Frontal cortex (tissue), 4 donors: Measurements from ENCODE around the gene SLC6A2. TPM values are rescaled to one million over a fixed set of nuclear protein-coding genes. Genes with fewer than 3 reads are reported as not detected.
"Not testable (repeated sequence)": the region's sequence is repeated elsewhere in the genome, so short reads cannot be mapped to it uniquely, and the experiment has no call there.

Experiments used
- DNase-seq, 2 donors: peaks; one replicate each; pipeline ENCODE4 v3.0.0; 2012; ENCODE audit warnings: low spot score in 2 of 2
- FAIRE-seq: peaks from 2 replicates; lab custom pipeline; 2012; peaks lifted over from hg19 to GRCh38; lab: Jason Lieb, UNC
- total RNA-seq: library from RNA; depleted of rRNA; stranded (reverse); fragments of >200 nt; gene quantifications from one replicate; pipeline ENCODE4 v1.2.3, GENCODE V29; 2014
- donor health status: control.
- donor health status: control.
- donor health status: control.

The SLC6A2 gene
- under 0.01 TPM for total RNA-seq

- FAIRE-seq = no peak
- peak in 1 of 2 donors; percentile 30 for DNase-seq
These were observed at the start of gene SLC6A2 for GRCh38 chr16:55655897-55656681. TSS of gene SLC6A2 (plus strand) at chr16:55655988. CDS start at chr16:55656695, 707 bp downstream.

- FAIRE-seq (no peak), DNase-seq (no peak)
These were observed 42.0 kb upstream of the SLC6A2 start for GRCh38 chr16:55613613-55614335.

- FAIRE-seq = no peak
These were observed 40.7 kb upstream of the SLC6A2 start for GRCh38 chr16:55615071-55615470.

DNA sequence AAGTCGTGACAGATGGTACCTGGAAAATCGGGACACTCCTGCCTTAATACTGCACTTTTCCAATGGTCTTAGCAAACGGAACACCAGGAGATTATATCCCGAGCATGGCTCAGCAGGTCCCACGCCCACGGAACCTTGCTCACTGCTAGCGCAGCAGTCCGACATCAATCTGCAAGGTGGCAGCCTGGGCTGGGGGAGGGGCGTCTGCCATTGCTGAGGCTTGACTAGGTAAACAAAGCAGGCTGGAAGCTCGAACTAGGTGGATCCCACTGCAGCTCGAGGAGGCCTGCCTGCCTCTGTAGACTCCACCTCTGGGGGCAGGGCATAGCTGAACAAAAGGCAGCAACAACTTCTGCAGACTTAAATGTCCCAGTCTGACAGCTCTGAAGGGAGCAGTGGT is 40.1 kb upstream of the SLC6A2 start:
- FAIRE-seq, DNase-seq: not testable (repeated sequence)

More at GRCh38 chr16:55615071-55615470, 40.7 kb upstream of the SLC6A2 start:
- DNase-seq = no peak

- no peak for DNase-seq
- FAIRE-seq = no peak
These were observed 34.0 kb upstream of the SLC6A2 start for GRCh38 chr16:55621771-55622170.

- no peak for DNase-seq
- no peak for FAIRE-seq
These were observed 33.5 kb upstream of the SLC6A2 start for GRCh38 chr16:55622272-55622671.

DNA sequence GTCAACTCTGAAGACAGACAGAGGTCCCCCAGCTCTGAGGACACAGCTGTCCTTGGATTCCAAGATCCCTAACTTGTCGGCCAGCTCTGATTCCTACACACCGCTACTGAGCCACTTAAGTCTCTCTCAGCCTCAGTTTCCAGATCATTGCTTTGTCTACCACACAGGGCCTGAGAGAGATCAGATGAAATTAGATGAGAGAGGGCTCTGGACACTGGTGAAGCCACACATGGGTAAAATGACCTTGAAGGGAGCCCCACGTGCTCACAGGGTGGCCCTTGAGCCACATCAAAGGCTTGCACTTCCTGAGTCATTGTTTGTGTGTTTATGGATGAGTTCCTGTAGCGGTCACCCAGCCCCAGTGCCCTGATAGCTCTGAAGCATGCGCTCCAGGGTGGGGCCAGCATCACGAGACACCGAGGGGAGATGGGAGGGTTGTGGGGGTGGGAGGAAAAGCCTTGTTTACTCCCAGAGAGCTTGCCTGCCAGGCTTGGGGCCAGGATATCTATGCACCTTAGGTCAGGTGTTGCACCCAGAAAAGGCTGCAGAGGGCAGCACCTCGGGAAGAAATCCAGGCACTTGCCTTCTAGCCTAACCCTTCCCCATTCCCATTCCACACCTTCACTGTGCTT is 32.7 kb upstream of the SLC6A2 start:
- no peak for DNase-seq
- no peak for FAIRE-seq

DNA sequence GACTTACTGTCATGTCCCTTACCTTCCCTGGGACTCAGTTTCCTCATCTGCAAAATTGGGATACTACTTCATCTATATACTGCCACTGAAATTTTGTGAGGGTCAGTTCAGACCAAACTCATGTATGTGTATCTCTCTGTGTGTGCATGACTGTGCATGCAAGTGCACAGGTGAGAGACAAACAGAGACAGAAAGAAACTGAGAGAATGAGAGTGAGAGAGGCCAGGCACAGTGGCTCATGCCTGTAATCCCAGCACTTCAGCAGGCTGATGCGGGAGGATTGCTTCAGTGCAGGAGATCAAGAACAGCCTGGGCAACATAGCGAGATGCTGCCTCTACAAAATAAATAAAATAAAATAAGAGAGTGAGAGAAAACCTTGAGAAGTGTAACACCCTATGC is 32.1 kb upstream of the SLC6A2 start:
- FAIRE-seq = no peak
- no peak for DNase-seq

DNA sequence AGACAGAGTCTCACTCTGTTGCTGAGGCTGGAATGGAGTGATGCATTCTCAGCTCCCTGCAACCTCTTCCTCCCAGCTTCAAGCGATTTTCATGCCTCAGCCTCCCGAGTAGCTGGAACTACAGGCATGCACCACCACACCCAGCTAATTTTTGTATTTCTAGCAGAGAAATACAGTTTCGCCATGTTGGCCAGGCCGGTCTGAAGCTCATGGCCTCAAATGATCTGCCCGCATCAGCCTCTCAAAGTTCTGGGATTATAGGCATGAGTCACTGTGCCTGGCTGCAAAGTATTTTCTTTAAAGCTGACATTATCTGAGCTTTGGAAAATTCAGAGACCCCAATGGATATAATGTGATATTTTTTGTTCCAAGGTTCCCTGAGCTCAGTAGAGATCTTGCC is 31.1 kb upstream of the SLC6A2 start:
- DNase-seq (no peak), FAIRE-seq (no peak)

DNA sequence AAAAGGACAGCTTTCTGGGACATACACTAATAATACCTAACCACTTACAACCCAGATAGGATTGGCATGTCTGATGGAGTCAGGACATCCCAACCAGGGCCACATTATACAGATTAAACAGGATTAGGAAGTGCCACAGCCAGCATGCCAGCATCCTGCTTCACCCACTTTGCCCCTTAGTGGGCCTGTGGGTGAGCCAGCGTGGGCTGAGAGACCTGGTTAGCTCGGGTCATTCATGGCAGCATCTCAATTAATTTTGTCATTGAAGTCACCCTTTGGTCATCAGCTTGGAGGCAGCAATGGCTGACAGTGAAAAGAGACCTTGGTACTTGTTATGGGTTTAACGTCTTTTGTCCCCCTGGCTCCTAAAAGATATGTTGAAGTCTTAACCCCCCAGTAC is 29.9 kb upstream of the SLC6A2 start:
- DNase-seq = no peak
- no peak for FAIRE-seq

GRCh38 chr16:55628306-55628968 is 27.4 kb upstream of the SLC6A2 start:
- no peak for FAIRE-seq

DNA sequence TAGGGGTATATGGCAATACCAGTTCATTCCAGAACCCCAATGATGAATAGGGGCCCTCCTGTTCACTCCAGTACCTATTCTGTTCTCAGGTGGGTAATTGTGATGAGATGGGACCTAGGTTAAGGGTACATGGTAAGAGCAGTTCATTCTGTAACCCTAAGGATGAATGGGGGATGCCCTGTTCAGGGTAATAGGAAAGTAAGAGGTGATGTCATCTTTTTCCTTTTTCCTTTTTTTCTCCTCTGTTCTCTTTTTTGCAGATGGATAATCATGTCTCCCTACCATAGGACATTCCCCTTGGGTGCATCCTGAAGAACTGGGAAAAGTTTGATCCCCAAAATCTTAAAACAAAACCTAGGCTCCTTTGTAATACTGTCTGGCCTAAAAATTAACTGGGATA is 25.0 kb upstream of the SLC6A2 start:
- FAIRE-seq = no peak
- DNase-seq = no peak

More at GRCh38 chr16:55628306-55628968, 27.4 kb upstream of the SLC6A2 start:
- no peak for DNase-seq

- FAIRE-seq (no peak), DNase-seq (no peak)
These were observed 23.5 kb upstream of the SLC6A2 start for GRCh38 chr16:55632259-55632658.

DNA sequence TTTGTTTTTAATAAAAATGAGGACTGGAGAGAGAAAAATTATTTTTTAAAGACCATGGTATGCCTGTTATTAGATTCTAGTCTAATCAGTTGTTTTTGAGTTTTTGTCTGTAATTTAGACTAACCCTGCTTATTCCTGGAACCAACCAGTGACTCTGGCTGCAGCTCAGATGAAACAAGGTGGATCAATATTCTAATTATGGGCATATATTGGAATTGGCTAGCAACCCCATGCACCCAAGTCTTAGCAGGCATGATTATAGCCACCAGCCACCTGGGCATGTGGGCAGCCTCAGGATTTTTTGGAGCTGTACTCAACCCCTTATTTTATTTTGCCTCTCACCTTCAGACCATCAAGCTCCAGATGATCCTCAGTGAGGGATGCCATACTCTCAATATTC is 21.6 kb upstream of the SLC6A2 start:
- FAIRE-seq = no peak

GRCh38 chr16:55638256-55638655 is 17.5 kb upstream of the SLC6A2 start:
- DNase-seq (no peak), FAIRE-seq (no peak)

More for the DNA sequence above, 21.6 kb upstream of the SLC6A2 start:
- no peak for DNase-seq

DNA sequence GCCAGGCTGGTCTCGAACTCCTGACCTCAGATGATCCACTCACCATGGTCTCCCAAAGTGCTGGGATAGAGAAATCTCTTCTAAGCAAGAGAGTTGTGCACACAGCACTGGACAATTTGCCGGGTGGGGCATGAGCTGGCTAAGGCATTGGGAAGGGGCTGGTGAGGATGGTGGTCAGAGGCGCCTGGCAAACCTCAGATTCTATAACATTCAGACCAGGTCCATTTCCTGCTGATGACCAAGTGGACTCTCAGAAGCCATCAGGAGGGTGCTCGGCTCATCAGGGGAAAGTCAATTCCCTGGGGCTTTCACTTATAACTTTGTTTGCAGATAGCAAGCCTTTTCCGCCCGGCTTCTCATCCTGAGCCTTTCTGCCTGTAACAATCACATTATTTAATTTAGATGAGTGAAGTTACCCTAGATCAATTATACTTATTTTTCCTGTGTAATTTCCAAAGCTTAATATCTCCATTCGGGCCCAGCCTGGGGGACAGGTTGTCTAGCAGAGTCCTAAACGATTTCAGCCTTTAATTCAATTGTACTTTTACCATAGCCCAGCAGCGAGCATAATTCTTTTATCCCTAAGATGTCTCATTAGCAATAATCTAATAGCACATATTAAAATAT is 15.0 kb upstream of the SLC6A2 start:
- DNase-seq (no peak), FAIRE-seq (no peak)

- DNase-seq (no peak), FAIRE-seq (no peak)
These were observed 14.2 kb upstream of the SLC6A2 start for GRCh38 chr16:55641430-55642056.

DNA sequence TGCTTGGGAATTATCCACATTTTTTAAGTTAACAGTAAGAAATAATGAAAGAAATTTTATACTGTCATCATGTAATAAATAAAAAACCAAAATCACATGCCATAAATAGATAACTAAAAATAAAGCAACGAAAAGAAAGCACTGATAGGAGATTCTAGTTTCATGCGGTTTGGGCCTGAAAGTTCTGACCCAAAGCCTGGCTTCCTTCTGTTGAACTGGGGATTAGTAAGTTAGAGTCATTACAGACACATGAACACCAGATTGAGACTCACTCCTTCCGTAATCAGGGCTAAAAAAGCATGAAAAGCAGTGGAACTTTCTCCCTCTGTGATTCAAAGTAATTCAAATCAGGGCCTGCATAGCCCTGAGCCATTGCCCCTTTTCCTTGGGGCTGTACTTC is 13.2 kb upstream of the SLC6A2 start:
- DNase-seq (no peak), FAIRE-seq (no peak)
